Endodermal cell (in vitro differentiated cells): ENCODE measurements around the gene IFITM10. TPM values are rescaled to one million over a fixed set of nuclear protein-coding genes. Genes with fewer than 3 reads are reported as not detected.

Experiments used
- DNase-seq: peaks from one replicate; pipeline ENCODE4 v3.0.0-alpha.2; 2017
- H3K27ac ChIP-seq: 2 replicates; pipeline ENCODE4 v1.5.1; 2013; ENCODE audit warnings: mild to moderate bottlenecking, low read depth, low read length, moderate library complexity
- H3K27me3 ChIP-seq: 2 replicates; pipeline ENCODE4 v1.6.1; 2013; ENCODE audit warnings: mild to moderate bottlenecking, low read length, moderate library complexity; ENCODE audit not compliant: insufficient read depth, control insufficient read depth, poor library complexity, severe bottlenecking
- H3K36me3 ChIP-seq: 2 replicates; pipeline ENCODE4 v1.7.0; 2013; ENCODE audit warnings: mild to moderate bottlenecking, low read length, moderate library complexity; ENCODE audit not compliant: control insufficient read depth, insufficient read depth
- H3K4me1 ChIP-seq: one replicate; pipeline ENCODE4 v1.7.0; 2013; ENCODE audit warnings: low read length; ENCODE audit not compliant: control insufficient read depth, insufficient read depth
- H3K4me3 ChIP-seq: 2 replicates; pipeline ENCODE4 v1.5.1; 2013; ENCODE audit warnings: mild to moderate bottlenecking, low read length, moderate library complexity
- H3K9ac ChIP-seq: 2 replicates; pipeline ENCODE4 v1.6.1; 2013; ENCODE audit warnings: mild to moderate bottlenecking, low read length, moderate library complexity; ENCODE audit not compliant: poor library complexity, severe bottlenecking; ENCODE audit errors: extremely low read depth
- H3K9me3 ChIP-seq: 2 replicates; pipeline ENCODE4 v1.6.1; 2013; ENCODE audit warnings: mild to moderate bottlenecking, low read length, moderate library complexity; ENCODE audit not compliant: control insufficient read depth
- H3K27ac Mint-ChIP-seq: 2 replicates; pipeline ENCODE4 v1.8.0; 2020; ENCODE audit warnings: mixed read lengths
- H3K27me3 Mint-ChIP-seq: 2 replicates; pipeline ENCODE4 v1.8.0; 2021; ENCODE audit warnings: mild to moderate bottlenecking, mixed read lengths; ENCODE audit not compliant: insufficient read depth
- H3K36me3 Mint-ChIP-seq: 2 replicates; pipeline ENCODE4 v1.8.0; 2020; ENCODE audit warnings: low read depth, mixed read lengths
- H3K4me1 Mint-ChIP-seq: 2 replicates; pipeline ENCODE4 v1.8.0; 2020; ENCODE audit warnings: mixed read lengths
- H3K4me3 Mint-ChIP-seq: 2 replicates; pipeline ENCODE4 v1.8.0; 2020; ENCODE audit warnings: mild to moderate bottlenecking, moderate library complexity, mixed read lengths
- H3K9me3 Mint-ChIP-seq: 2 replicates; pipeline ENCODE4 v1.8.0; 2020; ENCODE audit warnings: mild to moderate bottlenecking, mixed read lengths
- WGBS, 2 experiments: methylation state at CpG; one replicate each; pipeline versions ENCODE4 v1.1.5 to v1.1.7; 2013; ENCODE audit warnings: missing lambda C conversion rate in 2 of 2, mixed read lengths in 1 of 2; ENCODE audit not compliant: insufficient coverage in 1 of 2, insufficient read length in 1 of 2; 5-methylcytosine and 5-hydroxymethylcytosine counted together
- total RNA-seq, 2 donors: library from RNA; stranded (reverse); fragmentation: NEBNext Ultra II Directional in 1 of 2; extraction: Animal tissue kit (Norgen Biotek cat#: 25700) in 1 of 2; gene quantifications; 2 replicates in 1 of 2; 3 replicates in 1 of 2; pipeline ENCODE4 v1.2.1, GENCODE V29; 2021
- TF ChIP-seq, protein P1 (sequence below): fragments of 200-600 bp; sonication (generic); conservative IDR thresholded peaks from 2 replicates; pipeline ENCODE4 v1.5.0; 2021; ENCODE audit warnings: antibody characterized with exemption, mild to moderate bottlenecking

Gene IFITM10
- total RNA-seq, 2 donors from 2014 or later: 0.75 to 1.0 TPM

DNA sequence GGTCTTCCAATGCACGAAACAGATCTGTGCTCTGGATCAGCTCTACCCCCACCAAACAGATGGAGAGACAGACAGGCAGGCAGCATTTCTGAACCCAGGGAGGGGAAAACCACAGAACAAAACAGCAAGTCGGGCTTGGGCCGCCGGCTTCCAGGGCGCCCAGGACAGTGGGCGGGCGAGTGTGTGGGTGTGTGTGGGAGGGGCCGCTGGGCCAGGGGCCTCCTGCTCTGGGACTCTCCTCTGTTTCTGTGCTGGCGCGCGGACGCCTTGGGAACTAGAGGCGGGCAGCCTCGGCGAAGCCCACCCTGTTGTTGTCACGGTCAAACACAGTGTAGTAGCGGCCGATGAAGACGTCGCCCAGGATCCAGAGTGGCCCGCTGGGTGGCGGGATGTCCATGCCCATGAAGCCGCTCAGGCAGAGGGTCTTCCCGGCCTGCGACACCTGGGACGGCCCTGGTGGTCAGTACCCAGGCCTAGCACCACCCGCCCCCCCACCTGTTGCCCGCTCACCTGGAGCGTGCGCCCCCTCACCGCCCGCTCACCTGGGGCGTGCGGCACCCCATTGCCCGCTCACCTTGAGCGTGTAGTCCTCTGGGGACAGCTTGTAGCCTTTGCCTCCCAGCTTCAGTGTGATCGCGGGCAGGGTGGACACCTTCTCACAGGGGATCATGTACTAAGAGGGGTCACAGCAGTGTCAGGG, 3.0 kb upstream of the IFITM10 start:
- no peaks in the 10 kb centered on the region for H3K9me3 Mint-ChIP-seq
- Histone ChIP-seq H3K27me3 (peaks cover 24% of the 10 kb centered on the region), H3K9ac (no peak overlapping the region), H3K4me1 (no peaks in the 10 kb centered on the region), H3K36me3 (no peaks in the 10 kb centered on the region), H3K9me3 (no peaks in the 10 kb centered on the region), H3K4me3 (no peak overlapping the region), H3K27ac (no peak overlapping the region)
- no peak overlapping the region for H3K4me3 Mint-ChIP-seq
- no peak overlapping the region for H3K27ac Mint-ChIP-seq
- peaks cover 20% of the 10 kb centered on the region for H3K27me3 Mint-ChIP-seq
- TF ChIP-seq, protein P1, sequence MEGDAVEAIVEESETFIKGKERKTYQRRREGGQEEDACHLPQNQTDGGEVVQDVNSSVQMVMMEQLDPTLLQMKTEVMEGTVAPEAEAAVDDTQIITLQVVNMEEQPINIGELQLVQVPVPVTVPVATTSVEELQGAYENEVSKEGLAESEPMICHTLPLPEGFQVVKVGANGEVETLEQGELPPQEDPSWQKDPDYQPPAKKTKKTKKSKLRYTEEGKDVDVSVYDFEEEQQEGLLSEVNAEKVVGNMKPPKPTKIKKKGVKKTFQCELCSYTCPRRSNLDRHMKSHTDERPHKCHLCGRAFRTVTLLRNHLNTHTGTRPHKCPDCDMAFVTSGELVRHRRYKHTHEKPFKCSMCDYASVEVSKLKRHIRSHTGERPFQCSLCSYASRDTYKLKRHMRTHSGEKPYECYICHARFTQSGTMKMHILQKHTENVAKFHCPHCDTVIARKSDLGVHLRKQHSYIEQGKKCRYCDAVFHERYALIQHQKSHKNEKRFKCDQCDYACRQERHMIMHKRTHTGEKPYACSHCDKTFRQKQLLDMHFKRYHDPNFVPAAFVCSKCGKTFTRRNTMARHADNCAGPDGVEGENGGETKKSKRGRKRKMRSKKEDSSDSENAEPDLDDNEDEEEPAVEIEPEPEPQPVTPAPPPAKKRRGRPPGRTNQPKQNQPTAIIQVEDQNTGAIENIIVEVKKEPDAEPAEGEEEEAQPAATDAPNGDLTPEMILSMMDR: no peak
- no peak for DNase-seq
- WGBS, 2 experiments: 96 to 97% methylated on average over 5 to 38 of the region's 38 CpGs
- H3K36me3 Mint-ChIP-seq: peaks cover 8% of the 10 kb centered on the region
- peaks cover 6% of the 10 kb centered on the region for H3K4me1 Mint-ChIP-seq

DNA sequence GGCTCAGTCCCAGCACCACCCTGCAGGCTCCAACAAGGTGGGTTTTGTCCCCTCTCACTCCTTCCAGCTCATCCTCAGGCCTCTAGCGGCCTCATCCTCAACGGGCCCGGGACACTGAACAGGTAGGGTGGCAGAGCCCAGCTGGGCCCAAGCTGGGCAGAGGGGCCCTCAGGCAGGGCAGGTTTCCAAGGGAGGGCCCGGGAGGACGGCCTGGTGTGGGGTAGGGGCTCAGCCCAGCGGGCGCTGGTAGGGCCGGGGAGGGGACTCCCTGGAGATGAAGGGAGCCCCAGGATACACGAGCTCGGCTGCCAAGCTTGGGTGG, 2.5 kb upstream of the IFITM10 start:
- Histone ChIP-seq H3K9ac (no peak overlapping the region), H3K4me3 (no peak overlapping the region), H3K27ac (no peak overlapping the region), H3K27me3 (peaks cover 29% of the 10 kb centered on the region), H3K36me3 (no peaks in the 10 kb centered on the region), H3K4me1 (no peaks in the 10 kb centered on the region), H3K9me3 (no peaks in the 10 kb centered on the region)
- Mint-ChIP-seq H3K4me1 (peaks cover 6% of the 10 kb centered on the region), H3K4me3 (no peak overlapping the region), H3K9me3 (no peaks in the 10 kb centered on the region), H3K27ac (no peak overlapping the region), H3K36me3 (peaks cover 8% of the 10 kb centered on the region), H3K27me3 (peaks cover 26% of the 10 kb centered on the region)
- 98 to 100% methylated on average over 5 to 10 of the region's 10 CpGs for WGBS, 2 experiments
- TF ChIP-seq, protein P1: no peak
- no peak for DNase-seq

DNA sequence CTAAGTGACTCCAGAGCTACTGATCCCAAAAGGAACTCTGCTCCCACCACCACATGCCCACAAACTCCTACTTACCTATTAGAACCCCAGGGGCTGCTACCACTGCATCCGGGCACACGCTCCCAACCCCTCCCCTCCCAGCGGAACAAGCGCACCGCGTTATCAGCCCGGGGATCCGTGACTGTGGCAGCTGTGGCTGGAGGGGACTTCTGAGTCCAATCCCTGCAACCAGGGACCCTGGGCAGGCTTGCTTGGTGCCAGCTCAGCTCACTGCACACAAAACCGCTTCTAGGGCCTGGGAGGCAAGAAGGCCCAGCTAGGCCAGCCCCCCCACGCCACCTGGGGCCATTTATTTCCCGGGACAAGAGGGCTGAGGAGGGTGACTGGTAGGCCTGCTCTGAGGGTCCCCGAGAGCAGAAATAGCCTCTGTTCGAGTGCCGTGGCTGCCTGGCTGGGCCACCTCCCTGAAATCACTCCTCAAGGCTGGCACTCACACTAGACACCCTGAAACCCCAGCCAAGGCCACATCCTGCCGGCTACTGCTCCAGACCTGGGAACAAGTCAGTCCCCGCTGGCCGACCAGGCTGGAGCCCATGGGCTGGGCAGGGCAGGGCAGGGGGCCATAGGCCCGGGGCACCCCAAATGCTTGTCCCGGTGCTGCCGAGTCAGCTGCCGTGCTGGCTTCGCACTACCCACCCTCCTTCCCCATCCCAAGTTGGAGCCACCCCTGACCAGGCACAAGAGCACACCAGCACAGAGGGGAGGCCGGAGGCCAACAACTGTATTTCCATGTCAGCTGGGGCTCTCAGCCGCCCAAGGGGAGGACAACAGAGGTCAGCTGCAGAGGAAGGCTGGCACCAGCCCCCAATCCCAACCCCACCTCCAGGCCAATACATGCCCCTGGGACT, 1.9 kb upstream of the IFITM10 start:
- Histone ChIP-seq H3K27ac (no peak overlapping the region), H3K36me3 (no peaks in the 10 kb centered on the region), H3K9me3 (no peaks in the 10 kb centered on the region), H3K27me3 (peaks cover 35% of the 10 kb centered on the region), H3K4me1 (no peaks in the 10 kb centered on the region), H3K9ac (no peak overlapping the region), H3K4me3 (no peak overlapping the region)
- 93 to 98% methylated on average over 9 to 24 of the region's 24 CpGs for WGBS, 2 experiments
- Mint-ChIP-seq H3K27me3 (peaks cover 32% of the 10 kb centered on the region), H3K9me3 (no peaks in the 10 kb centered on the region), H3K4me1 (peaks cover 6% of the 10 kb centered on the region), H3K4me3 (no peak overlapping the region), H3K36me3 (peaks cover 6% of the 10 kb centered on the region), H3K27ac (no peak overlapping the region)
- DNase-seq: no peak
- TF ChIP-seq, protein P1: no peak
